Mesendoderm (in vitro differentiated cells): ENCODE measurements around the gene SNAPIN.
A peak's percentile ranks its signal among the peaks of the same experiment; 100 is the strongest.
"Not testable (repeated sequence)": the region's sequence is repeated elsewhere in the genome, so short reads cannot be mapped to it uniquely, and the experiment has no call there.

Experiments
- DNase-seq: peaks from one replicate; pipeline ENCODE4 v3.0.0; 2013
- H2AK5ac ChIP-seq: 2 replicates; pipeline ENCODE4 v1.6.1; 2013; ENCODE audit warnings: low read length, inconsistent platforms
- H2BK120ac ChIP-seq: 2 replicates; pipeline ENCODE4 v1.6.1; 2013; ENCODE audit warnings: low read depth, mild to moderate bottlenecking, low read length, moderate library complexity, mixed read lengths
- H2BK15ac ChIP-seq: replicated peaks from 2 replicates; pipeline ENCODE4 v1.6.1; 2013; ENCODE audit warnings: low read depth, mild to moderate bottlenecking, moderate library complexity
- H2BK5ac ChIP-seq: 2 replicates; pipeline ENCODE4 v1.6.1; 2013; ENCODE audit warnings: low read length, inconsistent platforms
- H3K18ac ChIP-seq: 2 replicates; pipeline ENCODE4 v1.6.1; 2013; ENCODE audit warnings: mild to moderate bottlenecking, low read length, mixed read lengths
- H3K23ac ChIP-seq: one replicate; pipeline ENCODE4 v1.6.1; 2013; ENCODE audit warnings: low read length
- H3K27ac ChIP-seq: 2 replicates; pipeline ENCODE4 v1.5.1; 2013; ENCODE audit warnings: low read depth, mild to moderate bottlenecking, inconsistent platforms, low read length, moderate library complexity
- H3K27me3 ChIP-seq: 2 replicates; pipeline ENCODE4 v1.6.1; 2013; ENCODE audit warnings: low read length, control low read depth, mild to moderate bottlenecking, inconsistent platforms; ENCODE audit not compliant: insufficient read depth, poor library complexity
- H3K36me3 ChIP-seq: 2 replicates; pipeline ENCODE4 v1.6.1; 2013; ENCODE audit warnings: low read length, inconsistent platforms; ENCODE audit not compliant: control insufficient read depth, insufficient read depth
- H3K4ac ChIP-seq: one replicate; pipeline ENCODE4 v1.6.1; 2013; ENCODE audit warnings: low read depth, mild to moderate bottlenecking, low read length, moderate library complexity
- H3K4me1 ChIP-seq: 2 replicates; pipeline ENCODE4 v1.6.1; 2013; ENCODE audit warnings: low read depth, low read length, inconsistent platforms; ENCODE audit not compliant: control insufficient read depth
- H3K4me2 ChIP-seq: 2 replicates; pipeline ENCODE4 v1.6.1; 2013; ENCODE audit warnings: low read length
- H3K4me3 ChIP-seq: 2 replicates; pipeline ENCODE4 v1.5.1; 2013; ENCODE audit warnings: mild to moderate bottlenecking, low read length
- H3K56ac ChIP-seq: one replicate; pipeline ENCODE4 v1.6.1; 2013; ENCODE audit warnings: low read length
- H3K79me1 ChIP-seq: 2 replicates; pipeline ENCODE4 v1.6.1; 2013; ENCODE audit warnings: low read length, inconsistent platforms
- H3K79me2 ChIP-seq: 2 replicates; pipeline ENCODE4 v1.6.1; 2013; ENCODE audit warnings: mild to moderate bottlenecking, low read length; ENCODE audit not compliant: control insufficient read depth, insufficient read depth
- H3K9ac ChIP-seq: 2 replicates; pipeline ENCODE4 v1.6.1; 2013; ENCODE audit warnings: low read length, inconsistent platforms
- H4K5ac ChIP-seq: one replicate; pipeline ENCODE4 v1.6.1; 2013; ENCODE audit warnings: low read length
- H4K8ac ChIP-seq: one replicate; pipeline ENCODE4 v1.6.1; 2013; ENCODE audit warnings: low read depth, mild to moderate bottlenecking, control low read depth, low read length, moderate library complexity
- WGBS: extraction: QIAGEN DNeasy Blood & Tissue Kit; methylation state at CpG from one replicate; pipeline ENCODE4 v1.1.7; 2013; ENCODE audit warnings: low lambda C conversion rate, missing lambda C conversion rate; ENCODE audit not compliant: insufficient coverage; ENCODE audit errors: extremely low coverage; 5-methylcytosine and 5-hydroxymethylcytosine counted together

Gene SNAPIN

GRCh38 chr1:153661111-153661708 lies 2.7 kb downstream of the SNAPIN start:
- Histone ChIP-seq H2AK5ac (no peak overlapping the region), H3K4me2 (no peak overlapping the region), H3K4me3 (no peak overlapping the region), H3K23ac (no peak overlapping the region), H3K18ac (no peak overlapping the region), H2BK5ac (no peak overlapping the region), H3K4me1 (peaks cover 3% of the 10 kb centered on the region), H3K4ac (no peak overlapping the region), H2BK15ac (no peak overlapping the region), H3K79me1 (peaks cover 4% of the 10 kb centered on the region), H3K9ac (no peak overlapping the region), H3K27me3 (no peaks in the 10 kb centered on the region), H4K5ac (no peak overlapping the region), H2BK120ac (no peak overlapping the region), H3K36me3 (peaks cover 17% of the 10 kb centered on the region), H3K79me2 (peaks cover 4% of the 10 kb centered on the region), H3K56ac (no peak overlapping the region), H4K8ac (no peak overlapping the region), H3K27ac (no peak overlapping the region)
- no CpG with 5 or more reads among the region's 9 CpGs for whole genome bisulfite sequencing
- DNase-seq = peak; percentile 53

- no peak overlapping the region for H4K8ac ChIP-seq
- H3K79me2 ChIP-seq = peaks cover 5% of the 10 kb centered on the region
- H3K56ac ChIP-seq = no peak overlapping the region
- H3K23ac ChIP-seq = no peak overlapping the region
- H3K36me3 ChIP-seq = peaks cover 20% of the 10 kb centered on the region
- peaks cover 3% of the 10 kb centered on the region for H3K4me1 ChIP-seq
- H3K4me2 ChIP-seq = no peak overlapping the region
- no peak overlapping the region for H2BK15ac ChIP-seq
- H3K4ac ChIP-seq = no peak overlapping the region
- WGBS = no CpG with 5 or more reads among the region's 2 CpGs
- no peak overlapping the region for H2BK120ac ChIP-seq
- H2AK5ac ChIP-seq = no peak overlapping the region
- no peak overlapping the region for H3K4me3 ChIP-seq
- H3K18ac ChIP-seq = no peak overlapping the region
- peaks cover 6% of the 10 kb centered on the region for H3K79me1 ChIP-seq
- H2BK5ac ChIP-seq = no peak overlapping the region
- H3K27me3 ChIP-seq = no peaks in the 10 kb centered on the region
- H3K27ac ChIP-seq = no peak overlapping the region
- H3K9ac ChIP-seq = no peak overlapping the region
- DNase-seq = no peak
- no peak overlapping the region for H4K5ac ChIP-seq
These were observed 3.8 kb downstream of the SNAPIN start for GRCh38 chr1:153662269-153662668.

- Histone ChIP-seq H4K8ac (no peak overlapping the region), H3K79me1 (peaks cover 8% of the 10 kb centered on the region), H3K27me3 (no peaks in the 10 kb centered on the region), H3K36me3 (peaks cover 24% of the 10 kb centered on the region), H3K4me1 (peaks cover 3% of the 10 kb centered on the region), H3K4me3 (no peak overlapping the region), H3K56ac (no peak overlapping the region), H2AK5ac (no peak overlapping the region), H3K9ac (no peak overlapping the region), H3K4me2 (no peak overlapping the region), H2BK120ac (no peak overlapping the region), H2BK5ac (no peak overlapping the region), H3K23ac (no peak overlapping the region), H3K4ac (no peak overlapping the region), H2BK15ac (no peak overlapping the region), H3K79me2 (peaks cover 9% of the 10 kb centered on the region), H4K5ac (no peak overlapping the region), H3K27ac (no peak overlapping the region), H3K18ac (no peak overlapping the region)
- no CpG with 5 or more reads among the region's 5 CpGs for WGBS
- DNase-seq = no peak
These were observed 4.7 kb downstream of the SNAPIN start for GRCh38 chr1:153663211-153663610.

GRCh38 chr1:153667439-153667838 lies 8.9 kb downstream of the SNAPIN start:
- no peak overlapping the region for H2BK120ac ChIP-seq
- no peak overlapping the region for H2AK5ac ChIP-seq
- H3K27ac ChIP-seq = no peak overlapping the region
- H3K36me3 ChIP-seq = peaks cover 22% of the 10 kb centered on the region
- no peak overlapping the region for H3K23ac ChIP-seq
- H3K27me3 ChIP-seq = no peaks in the 10 kb centered on the region
- no peak for DNase-seq
- no peak overlapping the region for H3K4me2 ChIP-seq
- peaks cover 8% of the 10 kb centered on the region for H3K79me1 ChIP-seq
- H2BK5ac ChIP-seq = no peak overlapping the region
- H3K56ac ChIP-seq = no peak overlapping the region
- no peak overlapping the region for H4K5ac ChIP-seq
- no peaks in the 10 kb centered on the region for H3K4me1 ChIP-seq
- no peak overlapping the region for H3K9ac ChIP-seq
- WGBS = no CpG with 5 or more reads among the region's 4 CpGs
- no peak overlapping the region for H2BK15ac ChIP-seq
- H4K8ac ChIP-seq = no peak overlapping the region
- H3K4ac ChIP-seq = no peak overlapping the region
- no peak overlapping the region for H3K4me3 ChIP-seq
- H3K18ac ChIP-seq = no peak overlapping the region
- H3K79me2 ChIP-seq = peaks cover 28% of the 10 kb centered on the region

- H4K8ac ChIP-seq, H3K4me2 ChIP-seq, H2BK120ac ChIP-seq, H2BK5ac ChIP-seq, H2AK5ac ChIP-seq, H3K79me1 ChIP-seq, H3K18ac ChIP-seq, H3K23ac ChIP-seq, H3K4ac ChIP-seq, H3K27me3 ChIP-seq, H4K5ac ChIP-seq, DNase-seq, H3K27ac ChIP-seq, H2BK15ac ChIP-seq, H3K4me3 ChIP-seq, H3K9ac ChIP-seq, H3K56ac ChIP-seq, H3K4me1 ChIP-seq: not testable (repeated sequence)
- peaks cover 18% of the 10 kb centered on the region for H3K36me3 ChIP-seq
- WGBS = no CpG with 5 or more reads among the region's 8 CpGs
- peaks cover 28% of the 10 kb centered on the region for H3K79me2 ChIP-seq
These were observed 10.2 kb downstream of the SNAPIN start for GRCh38 chr1:153668672-153669071.

- Histone ChIP-seq H2BK5ac (no peak overlapping the region), H2BK15ac (no peak overlapping the region), H3K9ac (peak overlapping the region; percentile 96), H3K4me3 (peak overlapping the region; percentile 97), H3K23ac (no peak overlapping the region), H3K27me3 (no peaks in the 10 kb centered on the region), H3K4me1 (no peaks in the 10 kb centered on the region), H3K18ac (no peak overlapping the region), H3K36me3 (peaks cover 15% of the 10 kb centered on the region), H3K27ac (no peak overlapping the region), H3K4me2 (peak overlapping the region; percentile 77), H4K5ac (no peak overlapping the region), H2AK5ac (no peak overlapping the region), H3K4ac (no peak overlapping the region), H3K56ac (peak overlapping the region; percentile 85), H2BK120ac (no peak overlapping the region), H3K79me2 (peaks cover 28% of the 10 kb centered on the region), H4K8ac (no peak overlapping the region), H3K79me1 (peaks cover 8% of the 10 kb centered on the region)
- no peak for DNase-seq
- no CpG with 5 or more reads among the region's 6 CpGs for WGBS
These were observed 11.1 kb downstream of the SNAPIN start for GRCh38 chr1:153669606-153670005.
